Hepatocyte (in vitro differentiated cells): ENCODE data around the gene FOXP4. TPM values are rescaled to one million over a fixed set of nuclear protein-coding genes. Genes with fewer than 3 reads are reported as not detected.

Experiments
- DNase-seq: peaks from one replicate; pipeline ENCODE4 v3.0.0-alpha.2; 2016; ENCODE audit warnings: low spot score
- H2AFZ ChIP-seq: fragments of 200-600 bp; sonication (generic); 2 replicates; pipeline ENCODE4 v1.6.0; 2016; ENCODE audit warnings: antibody characterized with exemption, mild to moderate bottlenecking
- H3K27ac ChIP-seq: fragments of 200-600 bp; sonication (generic); 2 replicates; pipeline ENCODE4 v1.5.1; 2016; ENCODE audit warnings: mild to moderate bottlenecking
- H3K27me3 ChIP-seq: fragments of 200-600 bp; sonication (generic); 2 replicates; pipeline ENCODE4 v1.6.1; 2016
- H3K36me3 ChIP-seq: fragments of 200-600 bp; sonication (generic); replicated peaks from 2 replicates; pipeline ENCODE4 v1.5.1; 2016; ENCODE audit warnings: low read depth; ENCODE audit not compliant: insufficient read depth
- H3K4me1 ChIP-seq: fragments of 200-600 bp; sonication (generic); 2 replicates; pipeline ENCODE4 v1.5.1; 2016; ENCODE audit warnings: mild to moderate bottlenecking, moderate library complexity; ENCODE audit not compliant: insufficient read depth
- H3K4me2 ChIP-seq: fragments of 200-600 bp; sonication (generic); 2 replicates; pipeline ENCODE4 v1.6.0; 2016
- H3K4me3 ChIP-seq: fragments of 200-600 bp; sonication (generic); 2 replicates; pipeline ENCODE4 v1.5.1; 2016; ENCODE audit warnings: mild to moderate bottlenecking
- H3K79me2 ChIP-seq: fragments of 200-600 bp; sonication (generic); 2 replicates; pipeline ENCODE4 v1.6.0; 2017; ENCODE audit warnings: mild to moderate bottlenecking
- H3K9me2 ChIP-seq: fragments of 200-600 bp; sonication (generic); replicated peaks from 2 replicates; pipeline ENCODE4 v1.6.0; 2017; ENCODE audit warnings: mild to moderate bottlenecking; ENCODE audit not compliant: insufficient read depth
- H3K9me3 ChIP-seq: fragments of 200-600 bp; sonication (generic); 2 replicates; pipeline ENCODE4 v1.5.1; 2016; ENCODE audit warnings: low read depth, mild to moderate bottlenecking
- H4K20me1 ChIP-seq: fragments of 200-600 bp; sonication (generic); 2 replicates; pipeline ENCODE4 v1.6.0; 2016; ENCODE audit warnings: mild to moderate bottlenecking; ENCODE audit not compliant: insufficient read depth, poor library complexity, severe bottlenecking
- EZH2 ChIP-seq: fragments of 200-600 bp; sonication (generic); IDR thresholded peaks from 2 replicates; pipeline ENCODE4 v1.6.1; 2016; ENCODE audit warnings: antibody characterized with exemption, mild to moderate bottlenecking, borderline replicate concordance
- EZH2phosphoT487 ChIP-seq: fragments of 200-600 bp; sonication (generic); IDR thresholded peaks from one replicate; pipeline ENCODE4 v1.6.1; 2018; ENCODE audit warnings: antibody characterized with exemption, mild to moderate bottlenecking, low read depth, moderate library complexity; ENCODE audit not compliant: unreplicated experiment, severe bottlenecking
- WGBS: methylation state at CpG from one replicate; pipeline ENCODE4 v1.1.6; 2016; ENCODE audit warnings: low lambda C conversion rate; ENCODE audit errors: missing lambda C conversion rate; 5-methylcytosine and 5-hydroxymethylcytosine counted together
- microRNA-seq: library from miRNA; unstranded; fragments of <30 nt; microRNA quantifications from one replicate; pipeline ENCODE4, GENCODE V29; 2017
- polyA plus RNA-seq: library from polyadenylated mRNA; unstranded; fragments of >200 nt; fragmentation: Nextera tagmentation; extraction: Ambion mirVana; gene quantifications from 2 replicates; pipeline ENCODE4 v1.2.1, GENCODE V29; 2016
- small RNA-seq: library from RNA; depleted of rRNA; stranded (forward); fragments of <200 nt; gene quantifications from one replicate; pipeline ENCODE3, GENCODE V24; 2014
- total RNA-seq: library from RNA; depleted of rRNA; stranded (reverse); fragments of >200 nt; gene quantifications from 2 replicates; pipeline ENCODE4 v1.2.3, GENCODE V29; 2014
- TF ChIP-seq, protein P1 (sequence below): fragments of 200-600 bp; sonication (generic); IDR thresholded peaks from 2 replicates; pipeline ENCODE4 v1.5.1; 2016; ENCODE audit warnings: antibody characterized with exemption, mild to moderate bottlenecking; ENCODE audit not compliant: poor library complexity

Gene FOXP4
- total and polyA plus RNA-seq, 2 experiments from 2014 or later: 24.3 to 87.8 TPM

DNA sequence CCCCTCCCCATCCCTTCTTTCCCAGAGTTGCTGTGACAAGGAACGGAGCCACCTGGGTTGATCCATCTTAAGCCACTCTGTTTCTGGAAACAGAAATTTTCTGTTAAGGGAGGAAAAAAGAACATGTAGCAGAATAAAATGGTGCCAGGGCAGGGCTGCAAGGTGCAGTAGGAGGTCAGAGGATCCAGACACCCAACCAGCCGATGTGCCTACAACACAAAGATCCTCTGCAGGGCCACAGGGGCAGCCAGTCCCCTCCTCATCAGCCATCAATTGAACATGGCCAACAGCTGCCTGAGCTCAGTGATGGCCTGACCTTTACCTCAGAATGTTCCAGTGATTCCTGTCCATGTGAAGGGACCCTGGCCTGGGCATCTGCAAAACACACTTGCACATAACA lies 103.9 kb downstream of the FOXP4 start:
- Histone ChIP-seq H3K79me2 (peaks cover 5% of the 10 kb centered on the region), H3K9me2 (no peaks in the 10 kb centered on the region), H2AFZ (no peak overlapping the region), H3K27ac (no peak overlapping the region), H3K36me3 (no peaks in the 10 kb centered on the region), H3K4me1 (peaks cover 28% of the 10 kb centered on the region), H3K9me3 (no peaks in the 10 kb centered on the region), H4K20me1 (peaks cover 23% of the 10 kb centered on the region), H3K27me3 (no peaks in the 10 kb centered on the region), H3K4me3 (no peak overlapping the region), H3K4me2 (no peak overlapping the region)
- no peak for TF ChIP-seq EZH2phosphoT487
- no peak for DNase-seq
- WGBS: 100% methylated on average over 2 of the region's 2 CpGs

DNA sequence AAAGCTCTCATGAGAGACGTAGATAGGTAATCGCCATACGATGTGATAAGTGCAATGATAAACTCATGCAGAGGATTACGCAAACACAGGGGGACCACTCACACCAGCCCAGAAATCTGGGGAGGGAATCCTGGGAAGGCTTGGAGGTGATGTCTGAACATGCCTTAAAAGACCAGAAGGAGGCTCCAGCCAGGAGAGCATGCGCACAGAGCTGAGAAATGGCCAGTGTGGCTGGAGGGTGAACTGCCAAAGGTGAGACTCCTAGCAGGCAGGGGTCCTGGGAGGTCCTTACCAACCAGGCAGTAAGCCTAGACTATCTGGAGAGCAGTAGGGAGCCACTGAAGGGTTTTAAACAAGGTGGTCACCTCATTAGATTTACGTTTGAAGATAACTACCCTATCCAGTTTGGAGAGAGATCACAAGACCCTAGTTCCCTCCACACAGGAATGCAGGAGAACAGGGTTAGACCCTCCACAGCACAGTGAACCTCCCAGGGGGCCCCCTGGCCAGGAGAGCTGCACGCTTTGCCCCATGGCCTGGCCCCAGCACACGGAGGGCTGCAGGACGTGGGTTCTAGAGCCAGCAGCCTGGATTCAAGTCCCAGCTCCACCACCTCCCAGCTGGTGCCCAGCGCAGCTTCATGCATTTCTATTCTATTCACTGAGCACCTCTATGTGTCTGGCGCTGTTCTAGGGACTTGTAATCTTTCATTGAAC lies 105.2 kb downstream of the FOXP4 start:
- Histone ChIP-seq H3K4me2 (no peak overlapping the region), H4K20me1 (peaks cover 18% of the 10 kb centered on the region), H3K9me3 (no peaks in the 10 kb centered on the region), H3K9me2 (no peaks in the 10 kb centered on the region), H3K4me1 (peaks cover 39% of the 10 kb centered on the region), H3K36me3 (no peaks in the 10 kb centered on the region), H3K27me3 (no peaks in the 10 kb centered on the region), H3K27ac (no peak overlapping the region), H3K4me3 (no peak overlapping the region), H3K79me2 (no peaks in the 10 kb centered on the region), H2AFZ (no peak overlapping the region)
- WGBS: 83% methylated on average over 11 of the region's 11 CpGs
- no peak for TF ChIP-seq EZH2
- no peak for TF ChIP-seq EZH2phosphoT487
- TF ChIP-seq, protein P1, sequence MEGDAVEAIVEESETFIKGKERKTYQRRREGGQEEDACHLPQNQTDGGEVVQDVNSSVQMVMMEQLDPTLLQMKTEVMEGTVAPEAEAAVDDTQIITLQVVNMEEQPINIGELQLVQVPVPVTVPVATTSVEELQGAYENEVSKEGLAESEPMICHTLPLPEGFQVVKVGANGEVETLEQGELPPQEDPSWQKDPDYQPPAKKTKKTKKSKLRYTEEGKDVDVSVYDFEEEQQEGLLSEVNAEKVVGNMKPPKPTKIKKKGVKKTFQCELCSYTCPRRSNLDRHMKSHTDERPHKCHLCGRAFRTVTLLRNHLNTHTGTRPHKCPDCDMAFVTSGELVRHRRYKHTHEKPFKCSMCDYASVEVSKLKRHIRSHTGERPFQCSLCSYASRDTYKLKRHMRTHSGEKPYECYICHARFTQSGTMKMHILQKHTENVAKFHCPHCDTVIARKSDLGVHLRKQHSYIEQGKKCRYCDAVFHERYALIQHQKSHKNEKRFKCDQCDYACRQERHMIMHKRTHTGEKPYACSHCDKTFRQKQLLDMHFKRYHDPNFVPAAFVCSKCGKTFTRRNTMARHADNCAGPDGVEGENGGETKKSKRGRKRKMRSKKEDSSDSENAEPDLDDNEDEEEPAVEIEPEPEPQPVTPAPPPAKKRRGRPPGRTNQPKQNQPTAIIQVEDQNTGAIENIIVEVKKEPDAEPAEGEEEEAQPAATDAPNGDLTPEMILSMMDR: no peak
- DNase-seq: no peak

Small RNAs within 50 kb of the gene (microRNA-seq; reads per million reads assigned to microRNA genes)
- gene MIR4641: not detected

Small RNAs within 50 kb of the gene (small RNA-seq; reads per million reads assigned to genes)
- gene MIR4641: 0.12 reads per million

Other genes starting within 250 kb of the FOXP4 start
- gene NCR2, start 210.8 kb upstream of the FOXP4 start, total RNA-seq: not detected in 2 replicates
- not detected in 2 replicates for gene NCR2, start 210.8 kb upstream of the FOXP4 start, polyA plus RNA-seq
- 106 and 115 TPM in 2 replicates for gene MDFI, start 92.1 kb downstream of the FOXP4 start, total RNA-seq
- gene MDFI, start 92.1 kb downstream of the FOXP4 start, polyA plus RNA-seq: 28.2 and 45.2 TPM in 2 replicates
- 10.1 and 14.2 TPM in 2 replicates for gene TFEB, start 189.2 kb downstream of the FOXP4 start, total RNA-seq
- 23.7 and 32.7 TPM in 2 replicates for gene TFEB, start 189.2 kb downstream of the FOXP4 start, polyA plus RNA-seq
- 114 and 128 TPM in 2 replicates for gene PGC, start 201.0 kb downstream of the FOXP4 start, total RNA-seq
- gene PGC, start 201.0 kb downstream of the FOXP4 start, polyA plus RNA-seq: 67.4 and 109 TPM in 2 replicates
- gene FRS3, start 233.5 kb downstream of the FOXP4 start, total RNA-seq: 0.84 and 1.4 TPM in 2 replicates
- 4.0 and 8.4 TPM in 2 replicates for gene FRS3, start 233.5 kb downstream of the FOXP4 start, polyA plus RNA-seq
- 1.2 and 4.0 TPM in 2 replicates for gene PRICKLE4, start 234.4 kb downstream of the FOXP4 start, total RNA-seq
- gene PRICKLE4, start 234.4 kb downstream of the FOXP4 start, polyA plus RNA-seq: 0.80 and 1.3 TPM in 2 replicates
- 127 and 197 TPM in 2 replicates for gene TOMM6, start 241.3 kb downstream of the FOXP4 start, total RNA-seq
- gene TOMM6, start 241.3 kb downstream of the FOXP4 start, polyA plus RNA-seq: 211 and 240 TPM in 2 replicates